ENCODE measurements around the gene CD274. TPM values are rescaled to one million over a fixed set of nuclear protein-coding genes. Genes with fewer than 3 reads are reported as not detected.
"Not testable (repeated sequence)": the region's sequence is repeated elsewhere in the genome, so short reads cannot be mapped to it uniquely, and the experiment has no call there.

Gene CD274
- total RNA-seq, 1 donor = 1.1 TPM

DNA sequence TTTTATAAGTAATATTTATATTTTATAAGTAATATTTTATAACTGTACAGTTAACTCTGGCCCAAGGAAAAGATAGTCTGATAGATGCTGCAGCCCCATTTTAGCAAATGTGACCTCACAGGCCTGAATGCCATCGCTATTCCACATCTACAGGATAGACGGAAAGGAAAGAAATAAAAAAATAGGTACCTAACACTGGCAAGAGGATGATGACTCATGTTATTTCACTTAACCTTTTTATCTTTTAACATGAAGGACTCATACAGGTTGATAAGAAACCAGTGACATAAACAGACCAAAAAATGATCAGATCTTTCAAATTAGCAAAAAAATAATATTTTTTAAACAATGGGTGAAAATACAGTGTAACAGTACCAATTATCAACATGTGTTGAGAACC, 2.7 kb downstream of the CD274 start:
- TF ChIP-seq, protein P1, sequence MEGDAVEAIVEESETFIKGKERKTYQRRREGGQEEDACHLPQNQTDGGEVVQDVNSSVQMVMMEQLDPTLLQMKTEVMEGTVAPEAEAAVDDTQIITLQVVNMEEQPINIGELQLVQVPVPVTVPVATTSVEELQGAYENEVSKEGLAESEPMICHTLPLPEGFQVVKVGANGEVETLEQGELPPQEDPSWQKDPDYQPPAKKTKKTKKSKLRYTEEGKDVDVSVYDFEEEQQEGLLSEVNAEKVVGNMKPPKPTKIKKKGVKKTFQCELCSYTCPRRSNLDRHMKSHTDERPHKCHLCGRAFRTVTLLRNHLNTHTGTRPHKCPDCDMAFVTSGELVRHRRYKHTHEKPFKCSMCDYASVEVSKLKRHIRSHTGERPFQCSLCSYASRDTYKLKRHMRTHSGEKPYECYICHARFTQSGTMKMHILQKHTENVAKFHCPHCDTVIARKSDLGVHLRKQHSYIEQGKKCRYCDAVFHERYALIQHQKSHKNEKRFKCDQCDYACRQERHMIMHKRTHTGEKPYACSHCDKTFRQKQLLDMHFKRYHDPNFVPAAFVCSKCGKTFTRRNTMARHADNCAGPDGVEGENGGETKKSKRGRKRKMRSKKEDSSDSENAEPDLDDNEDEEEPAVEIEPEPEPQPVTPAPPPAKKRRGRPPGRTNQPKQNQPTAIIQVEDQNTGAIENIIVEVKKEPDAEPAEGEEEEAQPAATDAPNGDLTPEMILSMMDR (IDR thresholded peaks at IDR 0.05; ENCODE audit: insufficient read depth, low read length) = no peak
- no peak overlapping the region for H3K4me3 ChIP-seq (ENCODE audit: low read depth, low read length)
- DNase-seq (ENCODE audit: low read depth) = no peak

DNA sequence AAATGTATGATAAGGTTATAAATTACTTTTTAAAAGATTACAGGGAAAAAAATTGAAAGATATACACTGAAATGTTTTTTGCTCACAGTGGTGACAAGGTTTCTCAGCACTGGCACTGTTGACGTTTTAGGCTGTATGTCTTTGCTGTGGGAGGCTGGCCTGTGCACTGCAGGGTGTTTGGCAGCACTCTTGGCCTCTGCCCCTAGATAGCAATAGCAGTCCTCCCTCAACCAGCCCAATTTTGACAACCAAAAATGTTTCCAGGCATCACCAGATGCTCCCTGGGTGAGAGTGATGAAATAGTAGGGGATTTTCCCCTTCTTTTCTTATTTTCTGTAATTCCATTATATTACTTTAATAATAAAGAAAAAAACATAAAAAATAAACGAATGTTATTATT, 3.3 kb downstream of the CD274 start:
- no peak for DNase-seq (ENCODE audit: low read depth)
- H3K4me3 ChIP-seq (ENCODE audit: low read depth, low read length) = no peak overlapping the region
- TF ChIP-seq, protein P1 (IDR thresholded peaks at IDR 0.05; ENCODE audit: insufficient read depth, low read length) = no peak

DNA sequence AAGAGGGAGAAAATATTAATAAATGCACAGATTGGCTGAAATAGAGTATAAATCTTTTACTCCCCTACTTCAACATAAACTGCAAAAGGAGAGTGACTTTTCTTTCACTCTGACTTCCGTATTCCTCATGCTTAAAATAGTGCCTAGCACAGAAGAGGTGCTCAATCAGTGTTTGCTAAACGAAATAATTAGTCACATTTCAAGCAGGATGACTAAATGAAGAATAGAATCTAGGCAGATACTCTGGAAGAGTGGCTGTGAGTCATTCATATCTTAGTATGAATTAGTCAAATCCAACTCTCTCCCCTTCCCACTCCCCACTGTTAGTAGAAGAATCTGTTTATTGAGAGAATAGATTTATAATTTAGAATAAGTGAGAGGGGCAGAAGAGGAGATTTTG, 4.8 kb downstream of the CD274 start:
- no peak overlapping the region for H3K4me3 ChIP-seq (ENCODE audit: low read depth, low read length)
- TF ChIP-seq, protein P1 (IDR thresholded peaks at IDR 0.05; ENCODE audit: insufficient read depth, low read length) = no peak
- DNase-seq (ENCODE audit: low read depth) = peak; percentile 52

DNA sequence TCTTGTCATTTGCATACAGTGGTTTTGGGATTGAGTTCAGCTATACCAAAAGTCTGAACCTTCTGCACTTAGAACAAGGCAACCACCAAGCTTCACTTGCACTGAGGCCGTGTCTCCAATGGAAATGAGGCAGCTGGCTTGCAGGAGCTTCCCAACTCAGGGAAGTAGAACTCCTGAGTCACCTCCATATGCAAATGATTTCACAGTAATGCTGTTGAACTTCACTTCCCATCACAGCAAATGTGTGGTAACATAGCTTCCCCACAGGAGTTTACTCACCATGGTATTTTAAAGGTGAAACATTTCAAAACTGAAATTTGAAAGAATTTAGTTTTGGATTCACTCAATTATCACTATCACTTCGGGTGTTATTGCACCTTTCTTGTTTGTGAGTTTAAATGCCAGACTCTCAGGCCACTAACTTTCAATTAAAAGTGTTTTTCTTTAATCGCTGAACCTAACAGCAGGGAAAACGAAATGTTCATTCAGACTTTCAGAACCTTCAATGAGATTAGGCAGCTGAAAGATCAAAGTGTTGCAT, 9.0 kb downstream of the CD274 start:
- no peak for DNase-seq (ENCODE audit: low read depth)
- no peak overlapping the region for H3K4me3 ChIP-seq (ENCODE audit: low read depth, low read length)
- TF ChIP-seq, protein P1 (IDR thresholded peaks at IDR 0.05; ENCODE audit: insufficient read depth, low read length) = no peak

DNA sequence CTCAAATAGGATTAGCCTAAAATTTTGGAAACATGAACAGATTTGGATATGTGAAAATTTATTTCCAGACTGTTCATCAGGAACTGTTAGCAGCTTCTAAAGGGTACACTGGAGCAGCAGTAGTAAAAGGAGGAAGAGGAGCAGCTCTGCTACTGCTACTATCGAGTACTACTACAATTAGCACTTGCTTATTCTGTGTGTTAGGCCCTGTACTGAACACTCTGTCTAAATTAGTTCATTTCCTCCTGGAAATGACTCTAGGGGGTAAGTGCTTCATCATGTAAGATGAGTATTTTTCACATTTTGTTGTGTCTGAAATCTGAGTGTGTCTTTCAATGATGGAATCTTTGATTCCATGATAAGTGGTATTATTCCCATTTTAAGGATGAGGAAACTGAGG, 9.8 kb downstream of the CD274 start:
- DNase-seq (ENCODE audit: low read depth) = no peak
- TF ChIP-seq, protein P1 (IDR thresholded peaks at IDR 0.05; ENCODE audit: insufficient read depth, low read length) = no peak
- no peak overlapping the region for H3K4me3 ChIP-seq (ENCODE audit: low read depth, low read length)

DNA sequence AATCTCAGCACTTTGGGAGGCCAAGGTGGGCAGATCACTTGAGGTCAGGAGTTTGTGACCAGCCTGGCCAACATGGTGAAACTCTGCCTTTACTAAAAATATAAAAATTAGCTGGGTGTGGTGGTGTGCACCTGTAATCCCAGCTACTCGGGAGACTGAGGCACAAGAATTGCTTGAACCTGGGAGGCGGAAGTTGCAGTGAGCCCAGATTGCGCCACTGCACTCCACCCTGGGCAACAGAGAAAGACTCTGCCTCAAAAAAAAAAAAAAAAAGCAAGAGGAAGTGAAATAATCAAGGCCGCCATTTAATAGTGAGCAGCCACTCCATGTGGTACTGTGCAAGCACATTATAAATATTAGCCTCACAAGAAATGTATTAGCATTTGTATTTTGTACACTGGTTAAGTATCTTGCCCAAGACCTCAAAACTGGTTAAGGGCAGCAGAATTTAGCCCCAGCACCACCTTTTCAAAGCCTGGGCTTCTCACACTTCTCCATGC, 14.5 kb downstream of the CD274 start:
- not testable (repeated sequence) for H3K4me3 ChIP-seq (ENCODE audit: low read depth, low read length); DNase-seq (ENCODE audit: low read depth)

DNA sequence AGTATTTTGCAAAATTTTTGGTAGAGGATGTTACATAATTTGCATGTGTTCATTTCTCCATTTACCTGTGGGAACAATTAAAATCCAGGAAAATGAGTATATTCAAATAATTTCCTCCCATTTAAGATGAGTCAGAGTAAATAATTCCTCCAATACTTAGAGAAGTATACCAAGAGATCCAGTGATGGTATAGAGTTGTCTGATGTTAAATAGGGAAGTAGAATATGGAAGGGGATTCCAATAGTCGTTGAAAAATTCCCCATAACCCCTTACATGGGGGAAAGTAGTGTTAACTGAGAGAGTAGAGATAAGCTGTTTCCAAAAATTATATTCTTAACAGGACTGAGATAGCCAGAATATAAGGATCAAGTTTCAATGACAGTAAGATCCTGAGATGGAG, 15.7 kb downstream of the CD274 start:
- no peak overlapping the region for H3K4me3 ChIP-seq (ENCODE audit: low read depth, low read length)
- TF ChIP-seq, protein P1 (IDR thresholded peaks at IDR 0.05; ENCODE audit: insufficient read depth, low read length) = no peak
- no peak for DNase-seq (ENCODE audit: low read depth)
